HepG2 (cell line): ENCODE measurements around the gene IL4I1. TPM values are rescaled to one million over a fixed set of nuclear protein-coding genes. Genes with fewer than 3 reads are reported as not detected.

ENCODE experiments used
- AGO2 ChIP-seq: fragments of 200-400 bp; formaldehyde crosslinking; optimal IDR thresholded peaks from 2 replicates; pipeline ENCODE3; 2017; ENCODE audit warnings: mild to moderate bottlenecking, low read depth, low read length, moderate library complexity
- ARNT2 ChIP-seq: sonication (generic); formaldehyde crosslinking; IDR thresholded peaks from 2 replicates; pipeline ENCODE4 v1.8.0; 2022; ENCODE audit warnings: mild to moderate bottlenecking, low read depth, missing genetic modification reagents, moderate library complexity
- ATF4 ChIP-seq, 2 experiments: fragments of 450-650 bp in 1 of 2; sonication (generic) in 1 of 2; formaldehyde crosslinking; IDR thresholded peaks; 2 replicates each; pipeline versions ENCODE4 v1.5.0 to v1.8.0; 2020 to 2022; ENCODE audit warnings: mild to moderate bottlenecking in 1 of 2, missing genetic modification reagents in 1 of 2
- ATF7 ChIP-seq, 2 experiments: fragments of 450-650 bp in 1 of 2; sonication (generic) in 1 of 2; formaldehyde crosslinking in 1 of 2; IDR thresholded peaks; 2 replicates each; pipeline versions ENCODE4 v1.4.0 to v1.6.1; 2016 to 2020; ENCODE audit warnings: antibody characterized with exemption in 1 of 2, mild to moderate bottlenecking in 1 of 2, missing genetic modification reagents in 1 of 2
- CHCHD3 ChIP-seq: sonication (generic); formaldehyde crosslinking; IDR thresholded peaks from 2 replicates; pipeline ENCODE4 v1.8.0; 2022; ENCODE audit warnings: mild to moderate bottlenecking, missing genetic modification reagents, moderate library complexity
- DDIT3 ChIP-seq: sonication (generic); formaldehyde crosslinking; IDR thresholded peaks from 2 replicates; pipeline ENCODE4 v1.4.0; 2020; ENCODE audit warnings: mild to moderate bottlenecking, missing genetic modification reagents
- EHMT2 ChIP-seq: fragments of 200-600 bp; sonication (generic); IDR thresholded peaks from 2 replicates; pipeline ENCODE4 v1.7.0; 2017; ENCODE audit warnings: antibody characterized with exemption, low read depth, low read length, borderline replicate concordance
- FIP1L1 ChIP-seq: fragments of 200-400 bp; formaldehyde crosslinking; IDR thresholded peaks from 2 replicates; pipeline ENCODE4 v1.6.1; 2018; ENCODE audit warnings: low read depth, mild to moderate bottlenecking, low read length, moderate library complexity, borderline replicate concordance; ENCODE audit not compliant: insufficient read depth
- HMGXB4 ChIP-seq, 2 experiments: sonication (generic) in 1 of 2; formaldehyde crosslinking in 1 of 2; IDR thresholded peaks; 2 replicates each; pipeline versions ENCODE4 v1.4.0 to v1.6.1; 2018 to 2020; ENCODE audit warnings: missing genetic modification reagents in 2 of 2, borderline replicate concordance in 1 of 2, low read depth in 1 of 2, mild to moderate bottlenecking in 1 of 2, missing biosample characterization in 1 of 2
- LCORL ChIP-seq, 2 experiments: fragments of 450-650 bp in 1 of 2; sonication (generic) in 1 of 2; formaldehyde crosslinking in 1 of 2; IDR thresholded peaks; 2 replicates each; pipeline versions ENCODE4 v1.5.0 to v1.6.1; 2017 to 2020; ENCODE audit warnings: antibody characterized with exemption in 1 of 2, missing genetic modification reagents in 1 of 2
- NFYB ChIP-seq: sonication (generic); formaldehyde crosslinking; IDR thresholded peaks from 2 replicates; pipeline ENCODE4 v1.4.0; 2020; ENCODE audit warnings: missing genetic modification reagents
- PHF21A ChIP-seq: sonication (generic); formaldehyde crosslinking; IDR thresholded peaks from 2 replicates; pipeline ENCODE4 v1.5.0; 2020; ENCODE audit warnings: mild to moderate bottlenecking, missing genetic modification reagents
- TARDBP ChIP-seq: sonication (generic); formaldehyde crosslinking; IDR thresholded peaks from 2 replicates; pipeline ENCODE4 v1.8.0; 2022; ENCODE audit warnings: mild to moderate bottlenecking, missing genetic modification reagents
- TMF1 ChIP-seq: sonication (generic); formaldehyde crosslinking; IDR thresholded peaks from 2 replicates; pipeline ENCODE4 v1.8.1; 2022; ENCODE audit warnings: low read depth, missing genetic modification reagents
- ZC3H4 ChIP-seq: sonication (generic); formaldehyde crosslinking; IDR thresholded peaks from 2 replicates; pipeline ENCODE4 v1.4.0; 2020; ENCODE audit warnings: missing genetic modification reagents, borderline replicate concordance
- ZFY ChIP-seq: sonication (generic); formaldehyde crosslinking; IDR thresholded peaks from 2 replicates; pipeline ENCODE4 v1.4.0; 2020; ENCODE audit warnings: missing genetic modification reagents
- ZMAT3 ChIP-seq: sonication (generic); formaldehyde crosslinking; conservative IDR thresholded peaks from 2 replicates; pipeline ENCODE4 v1.7.0; 2021; ENCODE audit warnings: missing genetic modification reagents
- ZNF33A ChIP-seq: sonication (generic); formaldehyde crosslinking; IDR thresholded peaks from 2 replicates; pipeline ENCODE4 v1.5.1; 2020; ENCODE audit warnings: missing genetic modification reagents, mild to moderate bottlenecking, moderate library complexity, borderline replicate concordance
- ZNF33B ChIP-seq: sonication (generic); formaldehyde crosslinking; IDR thresholded peaks from 2 replicates; pipeline ENCODE4 v1.5.1; 2020; ENCODE audit warnings: mild to moderate bottlenecking, missing genetic modification reagents
- ZNF441 ChIP-seq: sonication (generic); formaldehyde crosslinking; IDR thresholded peaks from 2 replicates; pipeline ENCODE4 v1.7.0; 2021; ENCODE audit warnings: missing genetic modification reagents, borderline replicate concordance
- ZNF484 ChIP-seq: sonication (generic); formaldehyde crosslinking; IDR thresholded peaks from 2 replicates; pipeline ENCODE4 v1.5.1; 2020; ENCODE audit warnings: mild to moderate bottlenecking, low read depth, missing genetic modification reagents, borderline replicate concordance
- ZNF784 ChIP-seq: sonication (generic); formaldehyde crosslinking; IDR thresholded peaks from 2 replicates; pipeline ENCODE4 v1.5.1; 2020; ENCODE audit warnings: missing genetic modification reagents, mild to moderate bottlenecking, borderline replicate concordance
- ZNF883 ChIP-seq: sonication (generic); formaldehyde crosslinking; IDR thresholded peaks from 2 replicates; pipeline ENCODE4 v1.5.1; 2020; ENCODE audit warnings: mild to moderate bottlenecking, missing genetic modification reagents; ENCODE audit errors: not compliant biosample characterization
- polyA plus RNA-seq, 8 experiments: library from polyadenylated mRNA; depleted of rRNA in 3 of 8; stranded (reverse) in 7 of 8; unstranded in 1 of 8; fragments of >200 nt; fragmentation: Illumina TruSeq in 4 of 8; extraction: Trizol in 4 of 8; gene quantifications; 2 replicates each; pipeline versions ENCODE4 v1.2.1 to v1.2.3, GENCODE V29; 2011 to 2016; ENCODE audit warnings: low read depth in 4 of 8, missing spikeins in 1 of 8, mixed read lengths in 1 of 8; ENCODE audit not compliant: insufficient read depth in 1 of 8
- total RNA-seq, 5 experiments: library from RNA; depleted of rRNA; stranded (reverse); fragments of >200 nt; fragmentation: Illumina TruSeq; extraction: Trizol; gene quantifications; 2 replicates each; pipeline ENCODE4 v1.2.3, GENCODE V29; 2016; ENCODE audit warnings: low read depth in 1 of 5

The IL4I1 gene
- total and polyA plus RNA-seq, 2 of the 13 experiments (the other 11 are each of a cell fraction or from before 2014, with no cell fraction given), result not detected

GRCh38 chr19:49929611-49930482 lies 33.2 kb upstream of the IL4I1 start (continued):
- peak; percentile 0; the same call in 1 of the 2 replicates for TF ChIP-seq ZNF484 (CRISPR knock-in tag)
- TF ChIP-seq ZNF33B (CRISPR knock-in tag), result peak; percentile 68
- 0 out of 2 replicates have a peak, but pooled peaks have one; percentile 32 for TF ChIP-seq CHCHD3 (CRISPR knock-in tag)
- no peak for TF ChIP-seq ZNF33A (CRISPR knock-in tag)
- TF ChIP-seq ZC3H4 (CRISPR knock-in tag), result no peak
- peak; percentile 79 for TF ChIP-seq ARNT2 (CRISPR knock-in tag)
- no peak for TF ChIP-seq ATF7 (IDR thresholded peaks at IDR 0.05)
- no peak for TF ChIP-seq ATF7 (CRISPR knock-in tag; IDR thresholded peaks at IDR 0.05)
- 0 out of 2 replicates have a peak, but pooled peaks have one; percentile 79 for TF ChIP-seq FIP1L1
- peak; percentile 40; the same call in 1 of the 2 replicates for TF ChIP-seq TMF1 (CRISPR knock-in tag)
- no peak for TF ChIP-seq EHMT2
- peak; percentile 23; the same call in 1 of the 2 replicates for TF ChIP-seq ZMAT3 (CRISPR knock-in tag)
- peak; percentile 74 for TF ChIP-seq ZNF883 (CRISPR knock-in tag)
- peak in 1 of 2 experiments; percentile 36; a peak in 1 of 4 replicates for TF ChIP-seq ATF4 (CRISPR knock-in tag; IDR thresholded peaks at IDR 0.05)
- peak; percentile 44; the same call in 1 of the 2 replicates for TF ChIP-seq NFYB (CRISPR knock-in tag)
- TF ChIP-seq LCORL (IDR thresholded peaks at IDR 0.05), result no peak
- peak; percentile 51; the same call in 1 of the 2 replicates for TF ChIP-seq LCORL (CRISPR knock-in tag; IDR thresholded peaks at IDR 0.05)
- peak; percentile 15; the same call in 1 of the 2 replicates for TF ChIP-seq PHF21A (CRISPR knock-in tag)
- peak; percentile 64; the same call in 1 of the 2 replicates for TF ChIP-seq TARDBP (CRISPR knock-in tag)
- TF ChIP-seq ZNF441 (CRISPR knock-in tag), result peak; percentile 33; the same call in 1 of the 2 replicates
- TF ChIP-seq DDIT3 (CRISPR knock-in tag), result no peak
- peak; percentile 34; the same call in 1 of the 2 replicates for TF ChIP-seq ZNF784 (CRISPR knock-in tag)
- TF ChIP-seq HMGXB4 (CRISPR knock-in tag; IDR thresholded peaks at IDR 0.05; ENCODE audit: borderline replicate concordance in 1 of 2, low read depth in 1 of 2), result peak; percentile 14 to 39; a peak in 2 of 4 replicates
- TF ChIP-seq AGO2, result peak; percentile 81
- TF ChIP-seq ZFY, result peak; percentile 56; the same call in 1 of the 2 replicates
